Measurements from ENCODE around the gene RAE1. TPM values are rescaled to one million over a fixed set of nuclear protein-coding genes. Genes with fewer than 3 reads are reported as not detected.

Gene RAE1
- total and polyA plus RNA-seq, 2 donors (not counting 3 experiments of a cell fraction or from before 2014, with no cell fraction given) = 34.1 to 55.8 TPM

DNA sequence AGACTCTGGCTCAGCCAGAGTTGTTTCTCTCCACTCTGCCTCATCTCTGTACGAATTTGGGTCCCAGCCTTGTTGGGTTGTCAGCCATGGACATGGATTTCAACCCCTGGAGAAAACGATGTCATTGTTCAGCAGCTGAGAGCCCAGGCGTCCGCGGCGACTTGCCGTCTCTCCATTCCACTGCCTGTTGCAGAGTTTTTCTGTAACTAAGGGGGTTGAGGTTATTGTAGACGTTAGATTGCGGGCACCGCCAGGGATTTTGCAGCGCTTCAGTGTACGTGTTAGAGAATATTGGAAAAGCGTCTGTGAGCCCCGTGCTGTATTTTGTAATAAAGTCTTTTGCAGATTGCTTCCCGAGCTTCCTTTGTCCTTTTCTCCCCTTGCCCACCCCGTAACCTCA, 27.1 kb downstream of the RAE1 start:
- no peak for TF ChIP-seq JUN (IDR thresholded peaks at IDR 0.05; ENCODE audit: borderline replicate concordance, insufficient read depth, insufficient read length, low read depth)
- TF ChIP-seq POLR2AphosphoS5 (IDR thresholded peaks at IDR 0.05; ENCODE audit: insufficient read depth, low read depth, low read length) = no peak
- no peak for TF ChIP-seq EZH2 (IDR thresholded peaks at IDR 0.05; ENCODE audit: borderline replicate concordance, low read depth, low read length, severe bottlenecking)
- TF ChIP-seq, protein P1, sequence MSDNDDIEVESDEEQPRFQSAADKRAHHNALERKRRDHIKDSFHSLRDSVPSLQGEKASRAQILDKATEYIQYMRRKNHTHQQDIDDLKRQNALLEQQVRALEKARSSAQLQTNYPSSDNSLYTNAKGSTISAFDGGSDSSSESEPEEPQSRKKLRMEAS (IDR thresholded peaks at IDR 0.05; ENCODE audit: insufficient read depth, insufficient read length) = no peak
- TF ChIP-seq POLR2A (IDR thresholded peaks at IDR 0.05; ENCODE audit: low read depth, low read length) = no peak
- no peak for TF ChIP-seq FOS (IDR thresholded peaks at IDR 0.05; ENCODE audit: borderline replicate concordance, insufficient read depth, low read length)
- TF ChIP-seq, protein P2, sequence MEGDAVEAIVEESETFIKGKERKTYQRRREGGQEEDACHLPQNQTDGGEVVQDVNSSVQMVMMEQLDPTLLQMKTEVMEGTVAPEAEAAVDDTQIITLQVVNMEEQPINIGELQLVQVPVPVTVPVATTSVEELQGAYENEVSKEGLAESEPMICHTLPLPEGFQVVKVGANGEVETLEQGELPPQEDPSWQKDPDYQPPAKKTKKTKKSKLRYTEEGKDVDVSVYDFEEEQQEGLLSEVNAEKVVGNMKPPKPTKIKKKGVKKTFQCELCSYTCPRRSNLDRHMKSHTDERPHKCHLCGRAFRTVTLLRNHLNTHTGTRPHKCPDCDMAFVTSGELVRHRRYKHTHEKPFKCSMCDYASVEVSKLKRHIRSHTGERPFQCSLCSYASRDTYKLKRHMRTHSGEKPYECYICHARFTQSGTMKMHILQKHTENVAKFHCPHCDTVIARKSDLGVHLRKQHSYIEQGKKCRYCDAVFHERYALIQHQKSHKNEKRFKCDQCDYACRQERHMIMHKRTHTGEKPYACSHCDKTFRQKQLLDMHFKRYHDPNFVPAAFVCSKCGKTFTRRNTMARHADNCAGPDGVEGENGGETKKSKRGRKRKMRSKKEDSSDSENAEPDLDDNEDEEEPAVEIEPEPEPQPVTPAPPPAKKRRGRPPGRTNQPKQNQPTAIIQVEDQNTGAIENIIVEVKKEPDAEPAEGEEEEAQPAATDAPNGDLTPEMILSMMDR (IDR thresholded peaks at IDR 0.05; ENCODE audit: extremely low read depth in 1 of 2, insufficient read depth in 1 of 2, low read depth in 1 of 2, low read length in 2 of 2) = no peak
- no peak for TF ChIP-seq GATA2 (IDR thresholded peaks at IDR 0.05; ENCODE audit: insufficient read depth, insufficient read length, low read depth, low read length)
- TF ChIP-seq MYC (IDR thresholded peaks at IDR 0.05; ENCODE audit: low read depth, low read length) = no peak
- Histone ChIP-seq H3K4me1 (ENCODE audit: control insufficient read depth, extremely low read depth, insufficient read depth, low read length) (no peaks in the 10 kb centered on the region), H2AFZ (ENCODE audit: low read depth, low read length) (no peak overlapping the region), H3K9me1 (replicated peaks; ENCODE audit: control insufficient read depth, extremely low read depth, insufficient read depth, low read length) (no peaks in the 10 kb centered on the region), H3K4me3 (replicated peaks in 1 of 3; ENCODE audit: insufficient read depth in 1 of 3, low read depth in 1 of 3, low read length in 3 of 3) (no peak overlapping the region), H3K27ac (ENCODE audit: insufficient read depth, low read depth, low read length) (no peak overlapping the region), H3K27me3 (ENCODE audit: control insufficient read depth in 2 of 2, insufficient read depth in 2 of 2, low read length in 2 of 2) (no peaks in the 10 kb centered on the region), H3K36me3 (ENCODE audit: control insufficient read depth in 2 of 2, extremely low read depth in 1 of 2, insufficient read depth in 2 of 2, low read length in 2 of 2) (peaks cover 13 to 31% of the 10 kb centered on the region in 2 experiments), H3K79me2 (ENCODE audit: control insufficient read depth, insufficient read depth, low read length) (no peaks in the 10 kb centered on the region), H3K9ac (replicated peaks; ENCODE audit: extremely low read depth, insufficient read depth, low read length) (no peak overlapping the region), H4K20me1 (replicated peaks; ENCODE audit: control insufficient read depth, extremely low read depth, insufficient read depth, low read length) (no peaks in the 10 kb centered on the region), H3K9me3 (replicated peaks; ENCODE audit: control insufficient read depth, insufficient read depth, low read length) (no peaks in the 10 kb centered on the region), H3K4me2 (ENCODE audit: insufficient read depth, low read length) (no peak overlapping the region)
- DNase-seq (ENCODE audit: low read depth, low spot score) (no peak), FAIRE-seq (no peak)
- dilution Hi-C loops (cut with MboI; ENCODE audit: extremely low pct_ligation_motif_present, low sequenced_read_pairs) (no loop called here), intact Hi-C loops (cut with micrococcal nuclease) (no loop called here)
- POLR2A ChIA-PET = no interaction called here
- BruUV-seq (replicated peaks) = no TSS peak
- CTCF ChIA-PET = no interaction called here
